ENCODE measurements around the gene NKIRAS2. TPM values are rescaled to one million over a fixed set of nuclear protein-coding genes. Genes with fewer than 3 reads are reported as not detected.

NKIRAS2 gene
- polyA plus RNA-seq, 1 donor (not counting 4 experiments of a cell fraction or from before 2014, with no cell fraction given): 26.3 TPM

DNA sequence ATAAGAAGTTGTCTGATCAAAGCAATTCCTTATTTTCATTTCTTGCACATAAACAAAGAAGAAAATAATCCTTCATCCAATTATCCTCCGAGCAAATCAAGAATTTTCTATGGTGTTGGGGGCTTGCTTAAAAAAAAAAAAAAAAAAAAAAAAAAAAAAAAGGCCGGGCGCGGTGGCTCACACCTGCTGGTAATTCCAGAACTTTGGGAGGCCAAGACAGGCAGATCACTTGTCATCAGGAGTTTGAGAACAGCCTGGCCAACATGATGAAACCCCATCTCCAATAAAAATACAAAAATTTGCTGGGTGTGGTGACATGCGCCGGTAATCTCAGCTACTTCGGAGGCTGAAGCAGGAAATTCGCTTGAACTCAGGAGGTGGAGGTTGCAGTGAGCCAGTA lies 34.0 kb upstream of the NKIRAS2 start:
- dilution Hi-C loops (cut with MboI; ENCODE audit: extremely low pct_ligation_motif_present, low sequenced_read_pairs): no loop called here
- H3K9ac ChIP-seq (ENCODE audit: control insufficient read depth, extremely low read depth, insufficient read depth, low read length): no peak overlapping the region
- FAIRE-seq (no peak), DNase-seq (ENCODE audit: low read depth, low spot score) (no peak)
- no peak overlapping the region for H3K27ac ChIP-seq (ENCODE audit: control insufficient read depth, insufficient read depth, low read length)
- no peaks in the 10 kb centered on the region for H3K27me3 ChIP-seq (ENCODE audit: control insufficient read depth, extremely low read depth, insufficient read depth, low read length)
- H2AFZ ChIP-seq (ENCODE audit: control insufficient read depth, low read length): no peak overlapping the region
- H3K4me2 ChIP-seq (ENCODE audit: control insufficient read depth, extremely low read depth, insufficient read depth, low read depth, low read length): no peak overlapping the region
- H4K20me1 ChIP-seq (ENCODE audit: control insufficient read depth, extremely low read depth, insufficient read depth, low read length): no peaks in the 10 kb centered on the region
- H3K4me3 ChIP-seq (ENCODE audit: control insufficient read depth in 2 of 3, extremely low read depth in 1 of 3, insufficient read depth in 2 of 3, low read depth in 1 of 3, low read length in 3 of 3): no peak overlapping the region
- H3K4me1 ChIP-seq (ENCODE audit: control insufficient read depth, extremely low read depth, insufficient read depth, low read length): no peaks in the 10 kb centered on the region
- H3K79me2 ChIP-seq (ENCODE audit: control insufficient read depth, insufficient read depth, low read length): no peaks in the 10 kb centered on the region
- TF ChIP-seq, protein P1, sequence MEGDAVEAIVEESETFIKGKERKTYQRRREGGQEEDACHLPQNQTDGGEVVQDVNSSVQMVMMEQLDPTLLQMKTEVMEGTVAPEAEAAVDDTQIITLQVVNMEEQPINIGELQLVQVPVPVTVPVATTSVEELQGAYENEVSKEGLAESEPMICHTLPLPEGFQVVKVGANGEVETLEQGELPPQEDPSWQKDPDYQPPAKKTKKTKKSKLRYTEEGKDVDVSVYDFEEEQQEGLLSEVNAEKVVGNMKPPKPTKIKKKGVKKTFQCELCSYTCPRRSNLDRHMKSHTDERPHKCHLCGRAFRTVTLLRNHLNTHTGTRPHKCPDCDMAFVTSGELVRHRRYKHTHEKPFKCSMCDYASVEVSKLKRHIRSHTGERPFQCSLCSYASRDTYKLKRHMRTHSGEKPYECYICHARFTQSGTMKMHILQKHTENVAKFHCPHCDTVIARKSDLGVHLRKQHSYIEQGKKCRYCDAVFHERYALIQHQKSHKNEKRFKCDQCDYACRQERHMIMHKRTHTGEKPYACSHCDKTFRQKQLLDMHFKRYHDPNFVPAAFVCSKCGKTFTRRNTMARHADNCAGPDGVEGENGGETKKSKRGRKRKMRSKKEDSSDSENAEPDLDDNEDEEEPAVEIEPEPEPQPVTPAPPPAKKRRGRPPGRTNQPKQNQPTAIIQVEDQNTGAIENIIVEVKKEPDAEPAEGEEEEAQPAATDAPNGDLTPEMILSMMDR (optimal IDR thresholded peaks at IDR 0.05 in 1 of 3, IDR thresholded peaks at IDR 0.05 in 1 of 3, conservative IDR thresholded peaks at IDR 0.05 in 1 of 3; ENCODE audit: extremely low read depth in 1 of 3, insufficient read depth in 2 of 3, low read length in 3 of 3): no peak
- TF ChIP-seq EZH2 (IDR thresholded peaks at IDR 0.05; ENCODE audit: low read length): no peak
- no peaks in the 10 kb centered on the region for H3K9me1 ChIP-seq (ENCODE audit: control insufficient read depth, extremely low read depth, insufficient read depth, low read length)
- peaks cover 43 to 57% of the 10 kb centered on the region in 2 experiments for H3K36me3 ChIP-seq (ENCODE audit: control insufficient read depth in 2 of 2, extremely low read depth in 1 of 2, insufficient read depth in 2 of 2, low read length in 2 of 2)
- H3K9me3 ChIP-seq (ENCODE audit: control insufficient read depth, low read depth, low read length): no peaks in the 10 kb centered on the region

DNA sequence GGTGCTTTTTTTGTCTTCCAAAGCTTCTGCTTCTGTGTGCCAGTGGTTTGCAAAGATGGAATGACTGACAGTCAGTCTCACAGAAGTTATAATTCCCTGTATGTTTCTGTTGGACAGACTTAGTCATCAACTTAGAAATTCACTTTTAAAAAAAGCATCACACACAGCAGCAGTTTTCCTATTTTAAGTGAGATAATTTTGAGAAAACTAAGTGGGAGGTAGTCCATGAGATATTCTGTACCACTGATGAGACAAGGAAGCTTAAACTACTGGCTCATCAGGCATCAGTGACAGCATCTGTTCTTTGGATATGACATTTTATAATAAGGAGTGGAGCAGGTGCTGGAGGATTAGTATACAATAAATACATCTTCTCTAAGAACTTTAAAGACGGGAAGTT lies 33.3 kb upstream of the NKIRAS2 start:
- H3K27me3 ChIP-seq (ENCODE audit: control insufficient read depth, extremely low read depth, insufficient read depth, low read length): no peaks in the 10 kb centered on the region
- peaks cover 41 to 56% of the 10 kb centered on the region in 2 experiments for H3K36me3 ChIP-seq (ENCODE audit: control insufficient read depth in 2 of 2, extremely low read depth in 1 of 2, insufficient read depth in 2 of 2, low read length in 2 of 2)
- H2AFZ ChIP-seq (ENCODE audit: control insufficient read depth, low read length): no peak overlapping the region
- no peaks in the 10 kb centered on the region for H3K9me1 ChIP-seq (ENCODE audit: control insufficient read depth, extremely low read depth, insufficient read depth, low read length)
- TF ChIP-seq, protein P1 (optimal IDR thresholded peaks at IDR 0.05 in 1 of 3, IDR thresholded peaks at IDR 0.05 in 1 of 3, conservative IDR thresholded peaks at IDR 0.05 in 1 of 3; ENCODE audit: extremely low read depth in 1 of 3, insufficient read depth in 2 of 3, low read length in 3 of 3): no peak
- no peak for TF ChIP-seq EZH2 (IDR thresholded peaks at IDR 0.05; ENCODE audit: low read length)
- H3K27ac ChIP-seq (ENCODE audit: control insufficient read depth, insufficient read depth, low read length): no peak overlapping the region
- H3K4me1 ChIP-seq (ENCODE audit: control insufficient read depth, extremely low read depth, insufficient read depth, low read length): no peaks in the 10 kb centered on the region
- no peaks in the 10 kb centered on the region for H4K20me1 ChIP-seq (ENCODE audit: control insufficient read depth, extremely low read depth, insufficient read depth, low read length)
- H3K79me2 ChIP-seq (ENCODE audit: control insufficient read depth, insufficient read depth, low read length): no peaks in the 10 kb centered on the region
- H3K9me3 ChIP-seq (ENCODE audit: control insufficient read depth, low read depth, low read length): no peaks in the 10 kb centered on the region
- no peak overlapping the region for H3K9ac ChIP-seq (ENCODE audit: control insufficient read depth, extremely low read depth, insufficient read depth, low read length)
- no peak overlapping the region for H3K4me3 ChIP-seq (ENCODE audit: control insufficient read depth in 2 of 3, extremely low read depth in 1 of 3, insufficient read depth in 2 of 3, low read depth in 1 of 3, low read length in 3 of 3)
- dilution Hi-C loops (cut with MboI; ENCODE audit: extremely low pct_ligation_motif_present, low sequenced_read_pairs): no loop called here
- DNase-seq (ENCODE audit: low read depth, low spot score) (no peak), FAIRE-seq (no peak)
- H3K4me2 ChIP-seq (ENCODE audit: control insufficient read depth, extremely low read depth, insufficient read depth, low read depth, low read length): no peak overlapping the region
